HUES64 (cell line): ENCODE results near the gene TBC1D16. TPM values are rescaled to one million over a fixed set of nuclear protein-coding genes. Genes with fewer than 3 reads are reported as not detected.

Source experiments
- H3K27ac ChIP-seq: 2 replicates; pipeline ENCODE4 v1.7.0; 2013; ENCODE audit warnings: low read depth, low read length, inconsistent platforms
- H3K27me3 ChIP-seq: 2 replicates; pipeline ENCODE4 v1.6.1; 2013; ENCODE audit warnings: mild to moderate bottlenecking, low read length; ENCODE audit not compliant: insufficient read depth
- H3K36me3 ChIP-seq: 2 replicates; pipeline ENCODE4 v1.6.1; 2013; ENCODE audit warnings: mild to moderate bottlenecking, low read length; ENCODE audit not compliant: insufficient read depth
- H3K4me1 ChIP-seq: 2 replicates; pipeline ENCODE4 v1.6.1; 2013; ENCODE audit warnings: mild to moderate bottlenecking, low read length, moderate library complexity; ENCODE audit not compliant: insufficient read depth
- H3K4me3 ChIP-seq: 2 replicates; pipeline ENCODE4 v1.5.1; 2013; ENCODE audit warnings: mild to moderate bottlenecking, low read length, moderate library complexity
- H3K9ac ChIP-seq: 2 replicates; pipeline ENCODE4 v1.6.1; 2013; ENCODE audit warnings: mild to moderate bottlenecking, low read depth, low read length
- H3K9me3 ChIP-seq: 2 replicates; pipeline ENCODE4 v1.6.1; 2013; ENCODE audit warnings: low read depth, low read length; ENCODE audit not compliant: insufficient read depth
- WGBS: fragments of 150-250, 120-280 bp; methylation state at CpG from one replicate; pipeline ENCODE4 v1.1.7; 2013; ENCODE audit warnings: missing lambda C conversion rate; 5-methylcytosine and 5-hydroxymethylcytosine counted together
- polyA plus RNA-seq, 2 experiments: library from polyadenylated mRNA; stranded (reverse); fragments of 50-300 nt; gene quantifications; one replicate each; pipeline ENCODE4 v1.2.3, GENCODE V29; 2013

Gene TBC1D16, protein sequence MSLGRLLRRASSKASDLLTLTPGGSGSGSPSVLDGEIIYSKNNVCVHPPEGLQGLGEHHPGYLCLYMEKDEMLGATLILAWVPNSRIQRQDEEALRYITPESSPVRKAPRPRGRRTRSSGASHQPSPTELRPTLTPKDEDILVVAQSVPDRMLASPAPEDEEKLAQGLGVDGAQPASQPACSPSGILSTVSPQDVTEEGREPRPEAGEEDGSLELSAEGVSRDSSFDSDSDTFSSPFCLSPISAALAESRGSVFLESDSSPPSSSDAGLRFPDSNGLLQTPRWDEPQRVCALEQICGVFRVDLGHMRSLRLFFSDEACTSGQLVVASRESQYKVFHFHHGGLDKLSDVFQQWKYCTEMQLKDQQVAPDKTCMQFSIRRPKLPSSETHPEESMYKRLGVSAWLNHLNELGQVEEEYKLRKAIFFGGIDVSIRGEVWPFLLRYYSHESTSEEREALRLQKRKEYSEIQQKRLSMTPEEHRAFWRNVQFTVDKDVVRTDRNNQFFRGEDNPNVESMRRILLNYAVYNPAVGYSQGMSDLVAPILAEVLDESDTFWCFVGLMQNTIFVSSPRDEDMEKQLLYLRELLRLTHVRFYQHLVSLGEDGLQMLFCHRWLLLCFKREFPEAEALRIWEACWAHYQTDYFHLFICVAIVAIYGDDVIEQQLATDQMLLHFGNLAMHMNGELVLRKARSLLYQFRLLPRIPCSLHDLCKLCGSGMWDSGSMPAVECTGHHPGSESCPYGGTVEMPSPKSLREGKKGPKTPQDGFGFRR
- 40.4 TPM for polyA plus RNA-seq (2013, experiment 1 of 2)
- polyA plus RNA-seq (2013, experiment 2 of 2): 44.6 TPM

DNA sequence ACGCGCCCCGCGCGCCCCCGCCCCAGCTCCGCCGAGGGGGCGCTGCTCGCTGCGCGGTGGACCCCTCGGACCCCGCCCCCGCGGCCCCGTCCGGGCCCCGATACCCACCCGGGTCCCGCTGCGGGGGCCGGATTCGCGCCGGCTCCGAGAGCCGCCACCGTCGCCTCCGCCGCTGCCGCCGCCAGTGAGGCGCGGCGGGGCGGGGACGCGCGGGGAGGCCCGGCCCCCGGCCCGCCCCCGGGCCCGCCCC is at the start of gene TBC1D16:
Gene TBC1D16, minus strand, starts transcription at position 186 of the 250 bp plus-strand sequence. CDS start 22,325 bp downstream, outside the sequence.
- under 1% methylated on average over 45 of the region's 46 CpGs for WGBS
- Histone ChIP-seq H3K27ac (peak within 1 kb of the TSS; percentile 88), H3K4me3 (peak within 1 kb of the TSS; percentile 87), H3K36me3 (peaks cover 8% of the 10 kb centered on the region; the same call in 1 of the 2 replicates), H3K9me3 (no peaks in the 10 kb centered on the region), H3K27me3 (no peaks in the 10 kb centered on the region), H3K4me1 (peaks cover 8% of the 10 kb centered on the region; the same call in 1 of the 2 replicates), H3K9ac (peak within 1 kb of the TSS; percentile 93)

DNA sequence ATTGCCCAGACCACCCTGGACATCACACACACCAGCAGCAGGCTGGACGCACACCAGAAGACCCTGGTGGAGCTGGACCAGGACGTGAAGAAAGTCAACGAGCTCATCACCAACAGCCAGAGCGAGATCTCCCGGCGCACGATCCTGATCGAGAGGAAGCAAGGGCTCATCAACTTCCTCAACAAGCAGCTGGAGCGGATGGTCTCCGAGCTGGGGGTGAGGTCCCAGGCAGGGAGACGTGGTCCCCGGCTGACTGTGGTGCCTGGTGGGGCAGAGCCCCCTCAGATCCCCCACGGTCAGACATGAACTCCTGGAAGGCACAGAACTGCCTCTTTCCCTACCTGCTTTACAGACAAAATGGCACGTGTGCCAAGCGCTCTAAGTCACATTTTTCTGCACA is 49.1 kb upstream of the TBC1D16 start:
- 94% methylated on average over 15 of the region's 15 CpGs for WGBS
- no peak overlapping the region for H3K27ac ChIP-seq
- H3K27me3 ChIP-seq: no peaks in the 10 kb centered on the region
- H3K9me3 ChIP-seq: no peaks in the 10 kb centered on the region
- no peaks in the 10 kb centered on the region for H3K36me3 ChIP-seq
- no peaks in the 10 kb centered on the region for H3K4me1 ChIP-seq
- H3K9ac ChIP-seq: no peak overlapping the region
- H3K4me3 ChIP-seq: no peak overlapping the region

DNA sequence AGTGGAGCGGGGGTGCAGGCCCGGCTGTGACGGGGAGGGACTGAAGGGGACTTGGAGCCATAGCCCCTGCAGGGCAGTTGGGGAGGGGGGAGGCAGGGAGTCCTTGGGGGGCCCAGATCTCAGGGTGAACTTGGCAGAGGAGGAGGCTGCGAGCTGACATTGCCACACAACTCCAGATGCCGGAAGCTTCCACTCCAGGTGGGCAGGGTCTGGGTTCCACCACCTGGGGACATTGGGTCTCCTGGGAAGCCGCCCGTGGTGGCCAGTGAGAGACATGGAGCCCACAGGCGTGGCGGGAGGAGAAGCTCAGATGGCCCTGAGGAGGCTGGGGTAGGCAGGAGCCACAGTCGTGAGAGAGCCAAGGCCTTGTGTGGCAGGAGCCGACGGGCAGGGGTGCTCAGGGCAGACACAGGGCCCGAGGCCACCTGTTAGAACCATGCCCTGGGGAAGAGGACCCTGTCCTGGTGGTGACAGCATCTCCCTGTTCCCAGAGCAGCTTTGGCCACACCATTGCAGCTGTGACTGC is 47.5 kb upstream of the TBC1D16 start:
- Histone ChIP-seq H3K27ac (no peak overlapping the region), H3K36me3 (no peaks in the 10 kb centered on the region), H3K27me3 (no peaks in the 10 kb centered on the region), H3K4me3 (no peak overlapping the region), H3K9me3 (no peaks in the 10 kb centered on the region), H3K4me1 (no peaks in the 10 kb centered on the region), H3K9ac (no peak overlapping the region)
- 85% methylated on average over 13 of the region's 13 CpGs for WGBS

DNA sequence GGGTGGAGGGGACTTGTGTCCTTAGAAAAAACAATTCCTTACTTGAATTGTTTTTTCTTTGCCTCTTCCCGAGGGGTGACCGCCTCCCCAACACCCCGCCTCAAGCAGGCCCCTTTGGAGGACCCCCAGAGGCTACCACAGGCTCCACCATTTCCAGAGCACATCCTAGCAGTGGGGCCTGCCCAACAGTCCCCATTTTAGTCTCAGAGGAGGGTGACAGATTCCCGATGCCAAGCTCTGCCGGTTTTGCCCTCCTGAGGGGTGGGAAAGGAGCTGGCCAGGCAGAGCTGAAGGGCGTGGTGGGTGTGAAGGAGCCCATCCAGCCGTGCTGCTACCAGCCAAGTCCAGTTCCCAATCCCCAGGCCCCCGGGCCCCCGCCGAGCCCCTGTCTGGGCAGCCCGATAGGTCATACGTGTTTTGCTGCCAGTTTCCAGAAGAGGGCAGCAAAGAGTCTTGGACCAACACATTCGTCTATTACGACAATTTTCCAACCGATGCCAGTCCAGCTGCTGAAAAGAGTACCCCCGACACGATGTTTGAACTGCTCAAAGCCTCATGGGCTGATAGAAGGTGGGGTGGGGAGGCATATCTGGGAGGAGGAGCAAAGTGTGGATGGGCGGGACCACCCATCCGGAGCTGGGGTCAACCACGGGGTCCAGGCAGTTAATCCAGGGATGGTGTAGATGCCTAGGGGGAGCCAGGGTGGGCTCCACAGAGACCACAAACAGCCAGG is 46.9 kb upstream of the TBC1D16 start:
- Histone ChIP-seq H3K9ac (no peak overlapping the region), H3K4me1 (no peaks in the 10 kb centered on the region), H3K4me3 (no peak overlapping the region), H3K9me3 (no peaks in the 10 kb centered on the region), H3K27me3 (no peaks in the 10 kb centered on the region), H3K36me3 (no peaks in the 10 kb centered on the region), H3K27ac (no peak overlapping the region)
- 34% methylated on average over 20 of the region's 20 CpGs for WGBS

DNA sequence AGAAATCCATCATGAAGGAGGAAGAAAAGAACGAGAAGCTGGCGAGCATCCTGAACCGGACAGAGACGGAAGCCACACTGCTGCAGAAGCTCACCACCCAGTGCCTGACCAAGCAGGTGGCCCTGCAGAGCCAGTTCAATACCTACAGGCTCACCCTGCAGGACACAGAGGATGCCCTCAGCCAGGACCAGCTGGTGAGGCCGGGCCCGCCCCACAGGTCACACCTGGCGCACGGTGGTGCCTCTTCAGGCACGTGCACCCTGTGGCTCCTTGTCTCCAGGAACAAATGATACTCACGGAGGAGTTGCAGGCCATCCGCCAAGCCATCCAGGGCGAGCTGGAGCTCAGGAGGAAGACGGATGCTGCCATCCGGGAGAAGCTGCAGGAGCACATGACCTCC is 45.9 kb upstream of the TBC1D16 start:
- Histone ChIP-seq H3K4me3 (no peak overlapping the region), H3K27ac (no peak overlapping the region)
- 94% methylated on average over 14 of the region's 14 CpGs for WGBS

DNA sequence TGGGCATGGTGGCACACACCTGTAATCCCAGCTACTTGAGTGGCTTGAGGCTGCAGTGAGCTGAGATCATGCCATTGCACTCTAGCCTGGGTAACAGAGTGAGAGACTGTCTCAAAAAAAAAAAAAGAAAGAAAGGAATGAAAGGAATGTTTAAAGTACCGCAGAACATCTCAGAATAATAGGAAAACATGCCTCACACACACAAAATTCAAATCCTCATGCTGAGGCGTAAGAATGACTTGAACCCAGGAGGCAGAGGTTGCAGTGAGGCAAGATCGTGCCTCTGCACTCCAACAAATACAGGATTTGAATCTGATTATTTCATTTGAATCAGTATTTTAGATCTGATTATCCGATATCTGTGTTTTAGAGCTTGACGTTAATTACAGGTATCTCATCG is 44.4 kb upstream of the TBC1D16 start:
- Histone ChIP-seq H3K9me3 (no peaks in the 10 kb centered on the region), H3K27me3 (no peaks in the 10 kb centered on the region)
- 91% methylated on average over 6 of the region's 6 CpGs for WGBS

More for the DNA sequence above, 45.9 kb upstream of the TBC1D16 start:
- Histone ChIP-seq H3K36me3 (no peaks in the 10 kb centered on the region), H3K27me3 (no peaks in the 10 kb centered on the region), H3K4me1 (no peaks in the 10 kb centered on the region), H3K9ac (no peak overlapping the region), H3K9me3 (no peaks in the 10 kb centered on the region)

DNA sequence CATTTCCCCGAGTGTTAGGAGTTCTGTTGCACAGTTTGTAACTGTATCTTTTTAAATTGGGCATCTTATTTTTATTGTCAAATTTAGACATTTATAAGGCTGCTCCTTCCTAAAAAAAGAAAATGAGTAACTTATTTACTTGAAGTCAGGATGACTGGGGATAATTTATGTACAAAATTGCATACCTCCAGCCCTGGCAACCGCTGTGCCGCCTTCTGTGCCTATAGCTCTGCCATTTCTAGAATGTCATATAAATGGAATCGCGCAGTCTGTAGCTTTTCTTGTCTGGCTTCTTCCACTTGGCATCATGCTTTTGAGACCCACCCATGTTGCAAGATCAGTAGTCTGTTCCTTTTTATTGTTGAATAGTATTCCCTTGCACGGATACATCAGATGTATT is 36.7 kb upstream of the TBC1D16 start:
- Histone ChIP-seq H3K4me1 (no peaks in the 10 kb centered on the region), H3K9me3 (no peaks in the 10 kb centered on the region), H3K27ac (no peak overlapping the region), H3K36me3 (no peaks in the 10 kb centered on the region), H3K4me3 (no peak overlapping the region), H3K27me3 (no peaks in the 10 kb centered on the region), H3K9ac (no peak overlapping the region)
- WGBS: 96% methylated on average over 6 of the region's 6 CpGs

More for the DNA sequence above, 44.4 kb upstream of the TBC1D16 start:
- Histone ChIP-seq H3K36me3 (no peaks in the 10 kb centered on the region), H3K27ac (no peak overlapping the region), H3K9ac (no peak overlapping the region), H3K4me1 (no peaks in the 10 kb centered on the region), H3K4me3 (no peak overlapping the region)

DNA sequence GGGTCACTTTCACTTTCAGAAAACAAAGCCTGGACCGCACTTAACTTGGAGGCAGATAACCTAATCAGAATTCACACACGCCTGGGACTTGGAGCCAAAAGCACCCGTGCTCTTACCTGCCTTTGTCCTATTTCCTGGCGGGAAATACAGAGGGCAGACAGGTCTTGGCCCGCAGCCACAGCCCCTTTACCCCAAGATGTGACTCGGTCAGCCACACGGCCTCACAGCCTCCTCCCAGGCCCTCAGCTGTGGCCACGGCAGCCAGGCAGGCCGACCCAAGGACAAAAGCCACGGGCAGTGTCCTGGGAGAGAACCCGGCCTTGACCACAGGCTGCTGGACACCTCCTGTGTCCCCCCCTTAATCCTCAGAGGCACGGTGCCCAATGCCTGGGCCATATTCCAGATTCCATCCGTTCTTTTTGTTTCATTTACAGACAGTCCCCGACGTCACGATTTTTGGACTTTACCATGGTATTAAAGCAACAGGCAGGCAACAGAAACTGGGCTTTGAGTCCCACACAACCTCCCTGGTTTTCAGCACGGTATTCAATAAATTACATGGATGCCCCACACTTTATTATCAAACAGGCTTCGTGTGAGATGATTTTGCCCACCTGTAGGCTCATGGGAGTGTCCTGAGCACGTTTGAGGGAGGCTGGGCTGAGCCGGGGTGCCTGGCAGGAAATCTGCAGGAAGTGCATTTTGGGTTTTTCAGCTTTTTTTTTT is 35.6 kb upstream of the TBC1D16 start:
- Histone ChIP-seq H3K27ac (no peak overlapping the region), H3K9ac (no peak overlapping the region), H3K36me3 (no peaks in the 10 kb centered on the region), H3K27me3 (no peaks in the 10 kb centered on the region), H3K4me1 (no peaks in the 10 kb centered on the region), H3K9me3 (no peaks in the 10 kb centered on the region), H3K4me3 (no peak overlapping the region)
- WGBS: 90% methylated on average over 20 of the region's 20 CpGs

DNA sequence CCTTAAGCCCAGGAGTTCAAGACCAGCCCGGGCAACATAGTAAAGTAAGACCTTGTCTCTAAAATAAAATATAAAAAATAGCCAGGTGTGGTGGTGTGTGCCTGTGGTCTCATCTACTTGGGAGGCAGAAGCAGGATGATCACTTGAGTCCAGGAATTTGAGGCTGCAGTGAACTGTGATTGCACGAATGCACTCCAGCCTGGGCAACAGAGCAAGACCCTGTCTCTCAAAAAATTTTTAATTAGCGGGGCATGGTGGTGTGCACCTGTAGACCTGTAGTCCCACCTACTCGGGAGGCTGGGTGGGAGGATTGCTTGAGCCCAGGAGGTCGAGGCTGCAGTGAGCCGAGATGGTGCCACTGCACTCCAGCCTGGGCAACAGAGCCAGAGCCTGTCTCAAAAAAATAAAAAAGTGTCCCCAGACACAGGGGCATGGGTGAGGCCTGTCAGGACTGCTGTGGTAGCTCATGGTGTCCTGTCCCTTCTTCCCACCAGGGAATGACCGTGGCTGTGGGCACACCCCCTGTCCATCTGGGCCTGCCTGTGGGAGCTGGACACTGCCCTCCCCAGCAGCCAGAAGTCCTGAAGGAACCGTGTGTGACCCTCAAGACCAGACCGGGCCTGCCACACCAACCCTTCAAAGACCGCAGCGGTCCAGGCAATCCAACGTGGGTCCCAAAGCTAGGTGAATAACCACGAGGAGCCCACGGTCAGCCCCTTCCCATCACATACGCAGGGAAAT is 34.9 kb upstream of the TBC1D16 start:
- no peak overlapping the region for H3K4me3 ChIP-seq
- no peaks in the 10 kb centered on the region for H3K36me3 ChIP-seq
- peaks cover 7% of the 10 kb centered on the region for H3K4me1 ChIP-seq
- H3K27ac ChIP-seq: no peak overlapping the region
- WGBS: 93% methylated on average over 15 of the region's 15 CpGs
- H3K9ac ChIP-seq: no peak overlapping the region
- no peaks in the 10 kb centered on the region for H3K9me3 ChIP-seq
- H3K27me3 ChIP-seq: no peaks in the 10 kb centered on the region
